Muscle of leg (tissue), 11 donors: ENCODE data around the gene STARD4. TPM values are rescaled to one million over a fixed set of nuclear protein-coding genes. Genes with fewer than 3 reads are reported as not detected.

Source experiments
- DNase-seq: peaks from one replicate; pipeline ENCODE4 v3.0.0; 2013
- H3K27ac ChIP-seq: one replicate; pipeline ENCODE4 v1.5.1; 2013; ENCODE audit warnings: mild to moderate bottlenecking, low read length, control low read depth
- H3K27me3 ChIP-seq: one replicate; pipeline ENCODE4 v1.6.1; 2013; ENCODE audit warnings: low read length; ENCODE audit not compliant: control insufficient read depth, insufficient read depth
- H3K36me3 ChIP-seq: one replicate; pipeline ENCODE4 v1.6.1; 2013; ENCODE audit warnings: low read length; ENCODE audit not compliant: control insufficient read depth, insufficient read depth
- H3K4me1 ChIP-seq: one replicate; pipeline ENCODE4 v1.6.1; 2013; ENCODE audit warnings: low read length; ENCODE audit not compliant: control insufficient read depth, insufficient read depth
- H3K4me3 ChIP-seq: one replicate; pipeline ENCODE4 v1.5.1; 2013; ENCODE audit warnings: low read length, control low read depth
- H3K9me3 ChIP-seq: replicated peaks from 2 replicates; pipeline ENCODE4 v1.6.1; 2013; ENCODE audit warnings: low read depth, low read length; ENCODE audit not compliant: control insufficient read depth
- WGBS: methylation state at CpG from one replicate; pipeline ENCODE4 v1.1.5; 2013; ENCODE audit warnings: missing lambda C conversion rate; ENCODE audit not compliant: insufficient coverage; 5-methylcytosine and 5-hydroxymethylcytosine counted together
- polyA plus RNA-seq, 8 donors: library from polyadenylated mRNA; unstranded; fragments of 120-200 nt; gene quantifications; one replicate each; pipeline versions ENCODE4 v1.2.1 to v1.2.3, GENCODE V29; 2013; ENCODE audit warnings: inconsistent platforms in 1 of 8, low replicate concordance in 1 of 8; ENCODE audit not compliant: insufficient read length in 8 of 8, insufficient read depth in 1 of 8
- total RNA-seq: library from RNA; stranded (reverse); fragments of 120-200 nt; gene quantifications from one replicate; pipeline ENCODE4 v1.2.4, GENCODE V29; 2013

The STARD4 gene
- total and polyA plus RNA-seq, 9 donors, result 5.5 to 12.7 (median 9.0) TPM

GRCh38 chr5:111551569-111552275, 39.4 kb upstream of the STARD4 start:
- Histone ChIP-seq H3K27me3 (no peaks in the 10 kb centered on the region), H3K9me3 (no peaks in the 10 kb centered on the region), H3K27ac (peak overlapping the region; percentile 45), H3K4me3 (no peak overlapping the region), H3K36me3 (no peaks in the 10 kb centered on the region), H3K4me1 (peaks cover 5% of the 10 kb centered on the region)
- WGBS, result 39% methylated on average over 3 of the region's 7 CpGs
- DNase-seq, result peak; percentile 30

- Histone ChIP-seq H3K4me3 (no peak overlapping the region), H3K4me1 (peaks cover 5% of the 10 kb centered on the region), H3K9me3 (no peaks in the 10 kb centered on the region), H3K36me3 (no peaks in the 10 kb centered on the region), H3K27me3 (no peaks in the 10 kb centered on the region), H3K27ac (peak overlapping the region; percentile 45)
- WGBS, result no CpG with 5 or more reads among the region's 1 CpG
- DNase-seq, result peak; percentile 36
These were observed 38.8 kb upstream of the STARD4 start for GRCh38 chr5:111551161-111551560.

- DNase-seq, result peak; percentile 95
- H3K4me3 ChIP-seq, result no peak overlapping the region
- no peaks in the 10 kb centered on the region for H3K27me3 ChIP-seq
- H3K36me3 ChIP-seq, result no peaks in the 10 kb centered on the region
- H3K27ac ChIP-seq, result peak overlapping the region; percentile 45
- peaks cover 5% of the 10 kb centered on the region for H3K4me1 ChIP-seq
- no peaks in the 10 kb centered on the region for H3K9me3 ChIP-seq
- 55% methylated on average over 4 of the region's 8 CpGs for WGBS
These were observed 38.1 kb upstream of the STARD4 start for GRCh38 chr5:111550282-111551020.

- DNase-seq, result no peak
- H3K4me1 ChIP-seq, result peaks cover 5% of the 10 kb centered on the region
- 85% methylated on average over 2 of the region's 6 CpGs for WGBS
- no peak overlapping the region for H3K27ac ChIP-seq
- H3K9me3 ChIP-seq, result no peaks in the 10 kb centered on the region
- no peaks in the 10 kb centered on the region for H3K27me3 ChIP-seq
- H3K4me3 ChIP-seq, result no peak overlapping the region
- no peaks in the 10 kb centered on the region for H3K36me3 ChIP-seq
These were observed 36.8 kb upstream of the STARD4 start for GRCh38 chr5:111548992-111549649.

- Histone ChIP-seq H3K36me3 (no peaks in the 10 kb centered on the region), H3K9me3 (no peaks in the 10 kb centered on the region), H3K27me3 (no peaks in the 10 kb centered on the region), H3K27ac (no peak overlapping the region), H3K4me3 (no peak overlapping the region), H3K4me1 (peaks cover 5% of the 10 kb centered on the region)
- 86% methylated on average over 2 of the region's 6 CpGs for WGBS
- DNase-seq, result no peak
These were observed 36.1 kb upstream of the STARD4 start for GRCh38 chr5:111548348-111548950.

GRCh38 chr5:111545031-111545430, 32.7 kb upstream of the STARD4 start:
- DNase-seq, result no peak
- 100% methylated on average over 1 of the region's 1 CpG for WGBS
- Histone ChIP-seq H3K27ac (no peak overlapping the region), H3K9me3 (no peaks in the 10 kb centered on the region), H3K27me3 (no peaks in the 10 kb centered on the region), H3K4me3 (no peak overlapping the region), H3K36me3 (no peaks in the 10 kb centered on the region), H3K4me1 (peaks cover 3% of the 10 kb centered on the region)

GRCh38 chr5:111537141-111538024, 25.0 kb upstream of the STARD4 start:
- DNase-seq, result peak; percentile 91
- Histone ChIP-seq H3K4me3 (no peak overlapping the region), H3K36me3 (no peaks in the 10 kb centered on the region), H3K4me1 (no peaks in the 10 kb centered on the region), H3K9me3 (no peaks in the 10 kb centered on the region), H3K27ac (peak overlapping the region; percentile 29), H3K27me3 (no peaks in the 10 kb centered on the region)
- no CpG with 5 or more reads among the region's 1 CpG for WGBS

- no peaks in the 10 kb centered on the region for H3K36me3 ChIP-seq
- no CpG with 5 or more reads among the region's 1 CpG for WGBS
- DNase-seq, result no peak
- H3K27me3 ChIP-seq, result no peaks in the 10 kb centered on the region
- H3K27ac ChIP-seq, result peak overlapping the region; percentile 29
- H3K9me3 ChIP-seq, result no peaks in the 10 kb centered on the region
- H3K4me3 ChIP-seq, result no peak overlapping the region
- H3K4me1 ChIP-seq, result no peaks in the 10 kb centered on the region
These were observed 23.7 kb upstream of the STARD4 start for GRCh38 chr5:111535879-111536549.

GRCh38 chr5:111532886-111533582, 20.7 kb upstream of the STARD4 start:
- Histone ChIP-seq H3K9me3 (no peaks in the 10 kb centered on the region), H3K27me3 (no peaks in the 10 kb centered on the region), H3K27ac (no peak overlapping the region), H3K36me3 (no peaks in the 10 kb centered on the region), H3K4me1 (no peaks in the 10 kb centered on the region), H3K4me3 (no peak overlapping the region)
- DNase-seq, result no peak
- WGBS, result 40% methylated on average over 1 of the region's 5 CpGs
